SU-DHL-6 (cell line): ENCODE measurements around the gene SLC7A10.

Experiments
- EZH2phosphoT487 ChIP-seq: fragments of 200-600 bp; sonication (generic), shearing (Covaris generic); conservative IDR thresholded peaks from 2 replicates; pipeline ENCODE4 v1.6.1; 2018; ENCODE audit warnings: mild to moderate bottlenecking, antibody characterized with exemption, low read length, moderate library complexity, mixed read lengths
- TF ChIP-seq, protein P1 (sequence below): fragments of 200-600 bp; sonication (generic); IDR thresholded peaks from one replicate; pipeline ENCODE4 v1.5.1; 2017; ENCODE audit warnings: antibody characterized with exemption, mild to moderate bottlenecking, low read length, moderate library complexity; ENCODE audit not compliant: insufficient read depth, poor library complexity, severe bottlenecking

DNA sequence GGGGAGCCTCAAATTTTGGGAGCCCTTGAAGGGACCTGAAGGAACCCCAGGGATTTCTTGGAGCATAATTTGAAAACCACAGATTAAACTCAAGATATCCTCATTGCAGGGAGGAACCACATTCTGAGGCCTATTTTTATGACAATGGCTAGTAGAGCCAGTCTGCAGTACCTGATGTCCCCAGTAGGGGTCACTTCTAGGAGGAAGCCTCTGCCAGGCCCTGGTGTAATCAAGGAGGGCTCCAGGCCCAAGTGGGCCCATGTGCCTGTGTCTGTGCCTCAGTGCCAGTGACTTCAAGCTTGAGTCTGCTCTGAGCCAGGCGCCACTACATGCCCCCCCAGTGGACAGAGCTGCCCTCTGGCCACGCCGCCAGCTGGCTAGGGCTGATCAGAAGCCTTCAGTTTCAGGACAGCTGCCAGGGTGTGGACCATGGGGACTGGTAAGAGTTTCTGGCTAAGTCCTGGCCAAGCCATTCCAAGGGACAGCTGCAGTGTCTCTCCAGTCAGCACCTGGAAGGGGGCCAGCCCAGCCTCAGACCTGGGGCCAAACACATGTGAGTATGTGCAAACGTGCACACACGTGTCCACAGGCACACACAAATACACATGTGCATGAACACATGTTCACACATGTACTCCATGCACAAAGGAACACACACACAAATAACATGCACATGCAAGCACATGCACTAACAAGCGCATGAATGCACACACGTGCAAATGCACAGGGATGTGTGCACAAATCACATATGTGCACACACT, 20.5 kb upstream of the SLC7A10 start:
- TF ChIP-seq, protein P1, sequence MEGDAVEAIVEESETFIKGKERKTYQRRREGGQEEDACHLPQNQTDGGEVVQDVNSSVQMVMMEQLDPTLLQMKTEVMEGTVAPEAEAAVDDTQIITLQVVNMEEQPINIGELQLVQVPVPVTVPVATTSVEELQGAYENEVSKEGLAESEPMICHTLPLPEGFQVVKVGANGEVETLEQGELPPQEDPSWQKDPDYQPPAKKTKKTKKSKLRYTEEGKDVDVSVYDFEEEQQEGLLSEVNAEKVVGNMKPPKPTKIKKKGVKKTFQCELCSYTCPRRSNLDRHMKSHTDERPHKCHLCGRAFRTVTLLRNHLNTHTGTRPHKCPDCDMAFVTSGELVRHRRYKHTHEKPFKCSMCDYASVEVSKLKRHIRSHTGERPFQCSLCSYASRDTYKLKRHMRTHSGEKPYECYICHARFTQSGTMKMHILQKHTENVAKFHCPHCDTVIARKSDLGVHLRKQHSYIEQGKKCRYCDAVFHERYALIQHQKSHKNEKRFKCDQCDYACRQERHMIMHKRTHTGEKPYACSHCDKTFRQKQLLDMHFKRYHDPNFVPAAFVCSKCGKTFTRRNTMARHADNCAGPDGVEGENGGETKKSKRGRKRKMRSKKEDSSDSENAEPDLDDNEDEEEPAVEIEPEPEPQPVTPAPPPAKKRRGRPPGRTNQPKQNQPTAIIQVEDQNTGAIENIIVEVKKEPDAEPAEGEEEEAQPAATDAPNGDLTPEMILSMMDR = peak; percentile 31
- no peak for TF ChIP-seq EZH2phosphoT487
